Hematopoietic multipotent progenitor cell treated with erythropoietin and hydrocortisone succinate and interleukin-3 and kit ligand, for 4 days (in vitro differentiated cells): ENCODE results near the gene DAPK1.
A peak's percentile ranks its signal among the peaks of the same experiment; 100 is the strongest.

ENCODE experiments used
- DNase-seq: peaks from one replicate; pipeline ENCODE4 v3.0.0-alpha.2; 2015

Gene DAPK1

DNA sequence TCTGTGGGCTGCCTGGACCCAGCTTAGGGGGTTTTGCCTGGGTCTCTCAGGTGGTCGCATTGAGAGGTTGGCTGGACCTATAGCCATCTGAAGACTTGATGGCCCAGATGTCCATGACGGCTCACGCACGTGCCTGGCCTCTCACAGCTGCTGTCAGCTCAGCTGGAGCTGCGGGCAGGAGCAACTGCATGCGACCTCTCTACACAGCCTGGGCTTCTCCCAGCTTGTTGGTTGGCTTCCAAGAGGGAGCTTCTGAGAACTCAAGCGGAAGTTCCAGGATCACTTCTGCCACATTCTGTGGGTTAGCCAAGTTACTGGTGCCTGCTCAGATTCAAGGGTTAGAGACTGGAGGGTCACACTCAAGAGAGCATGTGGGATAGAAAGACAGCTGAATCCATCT lies 99.2 kb downstream of the DAPK1 start:
- DNase-seq = no peak

DNA sequence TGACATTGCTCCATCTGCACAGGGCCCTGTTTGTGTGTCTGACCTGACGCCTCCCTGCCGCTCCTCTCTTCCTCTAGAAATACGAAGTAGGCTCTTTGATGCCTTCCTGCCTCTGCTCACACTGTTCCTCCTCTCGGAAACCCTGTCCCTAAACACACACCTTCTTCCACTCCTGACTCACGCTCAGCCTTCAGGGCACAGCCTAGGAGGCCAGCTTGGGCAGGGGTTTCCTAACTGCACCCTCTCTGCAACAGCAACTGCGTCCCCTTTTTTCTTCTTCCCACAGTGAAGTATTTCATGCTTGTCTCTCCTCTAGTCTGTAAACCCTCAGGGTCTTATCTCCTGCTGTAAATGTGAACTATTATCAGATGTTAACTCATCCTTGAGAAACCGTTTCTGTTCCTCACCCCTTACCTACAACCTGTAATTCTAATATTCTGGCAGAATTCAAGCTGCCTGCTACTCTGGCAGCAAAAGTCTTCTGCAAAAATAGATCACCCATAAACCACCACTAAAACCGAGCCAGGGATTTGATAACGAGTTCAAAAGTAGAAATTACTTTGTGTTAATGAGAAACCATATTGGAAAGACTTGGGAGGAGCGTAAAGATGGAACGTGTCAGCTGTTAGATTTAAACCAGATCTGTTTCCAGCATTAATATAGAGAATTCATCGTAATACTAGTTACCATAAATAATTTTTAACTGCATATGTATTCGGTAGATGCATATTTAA lies 100.2 kb downstream of the DAPK1 start:
- DNase-seq = no peak

DNA sequence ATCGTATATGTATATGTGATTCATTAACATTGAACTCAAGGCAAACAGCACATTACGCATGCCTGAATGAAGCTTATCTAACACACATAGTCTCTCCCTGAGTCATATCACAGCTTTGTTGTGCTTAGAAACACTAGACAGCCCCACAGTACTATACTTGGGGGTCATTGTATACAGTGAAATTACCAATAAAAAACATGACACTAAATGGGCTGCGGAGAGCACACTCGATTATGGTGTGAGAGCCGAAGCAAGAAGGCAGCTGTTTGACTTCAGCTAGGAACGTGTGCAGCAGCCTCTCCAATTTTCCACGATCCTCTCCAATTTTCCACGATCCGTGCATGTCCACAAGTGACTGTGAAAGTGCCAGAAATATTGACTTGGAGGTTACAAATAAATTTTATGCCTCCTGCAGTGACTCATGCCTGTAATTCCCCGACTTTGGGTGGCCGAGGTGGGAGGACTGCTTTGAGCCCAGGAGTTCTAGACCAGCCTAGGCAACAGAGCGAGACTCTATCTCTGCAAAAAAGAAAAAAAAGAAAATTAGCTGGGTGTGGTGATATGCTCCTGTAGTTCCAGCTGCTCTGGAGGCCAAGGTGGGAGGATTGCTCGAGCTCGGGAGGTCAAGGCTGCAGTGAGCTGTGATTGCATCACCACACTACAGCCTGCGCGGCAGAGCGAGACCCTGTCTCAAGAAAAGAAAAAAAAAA lies 102.4 kb downstream of the DAPK1 start:
- DNase-seq = no peak

DNA sequence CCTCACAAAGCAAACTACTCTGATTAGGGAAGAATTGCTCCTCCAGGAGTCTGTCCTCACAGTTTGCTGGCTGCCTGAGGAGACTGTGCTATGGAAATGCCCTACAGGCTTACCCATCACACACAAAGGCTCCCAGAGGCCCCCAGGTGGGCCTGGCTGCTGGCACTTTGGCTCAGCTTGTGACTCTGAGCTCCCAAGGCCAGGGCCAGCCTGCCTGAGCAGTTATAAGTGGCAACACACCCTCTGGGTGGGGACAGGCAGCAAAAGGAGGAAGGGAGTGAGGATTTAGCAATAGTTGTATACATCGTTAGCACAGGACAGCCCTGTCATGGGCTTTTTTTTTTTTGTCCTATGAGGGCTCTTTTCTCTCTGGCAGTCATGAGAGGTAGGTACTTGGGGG lies 103.5 kb downstream of the DAPK1 start:
- DNase-seq = peak; percentile 81

DNA sequence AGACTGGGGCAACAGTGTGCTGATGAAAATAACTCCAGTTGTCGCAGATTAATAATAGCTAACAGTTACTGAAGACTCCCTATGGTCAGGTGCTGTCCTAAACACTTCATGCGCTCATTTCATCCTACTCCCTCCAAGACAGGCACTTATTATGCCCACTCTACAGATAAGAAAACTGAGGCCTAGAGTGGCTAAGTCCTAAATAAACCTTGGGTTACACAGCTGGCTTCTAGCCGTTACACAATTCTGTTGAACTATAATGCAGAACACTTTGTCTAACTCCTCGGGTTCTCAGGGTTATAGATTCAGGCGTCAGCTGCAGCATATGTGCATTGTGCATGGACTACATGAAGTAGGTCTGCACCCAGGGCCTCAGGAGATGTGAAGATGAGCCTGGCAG lies 103.9 kb downstream of the DAPK1 start:
- DNase-seq = no peak

DNA sequence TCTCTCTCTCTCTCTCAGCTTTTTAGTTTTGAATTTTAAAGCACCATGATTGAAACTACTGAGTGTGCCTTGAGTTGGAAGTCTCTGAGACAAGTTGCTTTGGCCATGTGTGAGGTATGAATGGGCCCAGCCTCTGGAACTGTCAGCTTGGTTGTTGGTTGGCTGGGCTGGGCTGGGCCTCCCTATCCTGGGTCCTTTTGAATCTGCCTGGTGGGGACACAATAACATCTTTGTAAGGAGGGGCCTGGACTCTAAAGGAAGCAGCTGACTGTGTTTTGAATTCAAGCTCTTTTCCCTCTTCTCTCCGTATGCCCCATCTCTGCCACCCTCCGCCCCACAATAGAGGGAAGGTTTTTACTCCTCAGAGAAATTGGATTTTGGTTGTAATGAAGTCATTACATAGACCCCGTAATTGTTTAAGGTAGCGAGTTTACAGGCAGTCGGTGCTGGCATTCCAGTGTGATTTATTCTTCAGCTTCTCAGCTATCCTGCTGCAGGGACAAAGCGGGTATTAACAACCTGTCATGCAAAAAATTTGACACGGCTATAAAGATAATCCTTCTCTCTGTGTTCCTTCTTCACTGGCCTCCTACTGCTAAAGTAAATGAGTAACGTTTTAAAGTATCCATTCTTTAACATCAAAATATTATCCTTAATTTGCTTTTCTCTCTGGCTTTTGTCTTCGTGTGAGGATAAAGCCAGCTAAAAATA lies 105.4 kb downstream of the DAPK1 start:
- DNase-seq = no peak

DNA sequence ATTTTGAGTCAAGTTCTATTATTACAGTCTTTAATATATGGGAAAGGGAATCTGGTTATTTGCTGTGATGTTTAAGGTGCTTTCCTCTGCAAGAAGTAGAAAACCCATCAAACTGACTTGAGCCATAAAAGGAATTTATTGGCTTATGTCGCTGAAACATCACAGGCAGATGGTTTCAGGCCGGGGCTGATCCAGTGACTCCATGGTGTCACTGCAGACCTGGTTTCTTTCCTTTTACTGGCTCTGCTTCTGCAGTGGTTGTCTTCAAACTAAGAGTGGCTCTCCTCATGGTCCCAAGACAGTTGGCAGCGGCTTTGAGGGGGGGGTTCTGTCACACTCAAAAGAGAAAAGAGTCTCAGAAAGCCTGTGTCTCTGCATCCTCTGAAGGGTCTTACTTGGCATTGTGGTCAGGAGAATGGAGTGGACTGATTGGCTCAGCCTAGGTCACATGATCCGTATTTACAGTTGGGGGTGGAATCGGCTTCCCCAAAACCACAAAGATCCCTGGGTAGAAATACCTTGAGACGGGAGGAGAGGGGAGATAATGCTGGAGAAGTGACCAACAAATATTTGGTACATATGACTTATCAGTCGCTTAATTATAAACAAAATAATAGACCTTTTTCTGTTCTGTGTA lies 106.3 kb downstream of the DAPK1 start:
- no peak for DNase-seq

DNA sequence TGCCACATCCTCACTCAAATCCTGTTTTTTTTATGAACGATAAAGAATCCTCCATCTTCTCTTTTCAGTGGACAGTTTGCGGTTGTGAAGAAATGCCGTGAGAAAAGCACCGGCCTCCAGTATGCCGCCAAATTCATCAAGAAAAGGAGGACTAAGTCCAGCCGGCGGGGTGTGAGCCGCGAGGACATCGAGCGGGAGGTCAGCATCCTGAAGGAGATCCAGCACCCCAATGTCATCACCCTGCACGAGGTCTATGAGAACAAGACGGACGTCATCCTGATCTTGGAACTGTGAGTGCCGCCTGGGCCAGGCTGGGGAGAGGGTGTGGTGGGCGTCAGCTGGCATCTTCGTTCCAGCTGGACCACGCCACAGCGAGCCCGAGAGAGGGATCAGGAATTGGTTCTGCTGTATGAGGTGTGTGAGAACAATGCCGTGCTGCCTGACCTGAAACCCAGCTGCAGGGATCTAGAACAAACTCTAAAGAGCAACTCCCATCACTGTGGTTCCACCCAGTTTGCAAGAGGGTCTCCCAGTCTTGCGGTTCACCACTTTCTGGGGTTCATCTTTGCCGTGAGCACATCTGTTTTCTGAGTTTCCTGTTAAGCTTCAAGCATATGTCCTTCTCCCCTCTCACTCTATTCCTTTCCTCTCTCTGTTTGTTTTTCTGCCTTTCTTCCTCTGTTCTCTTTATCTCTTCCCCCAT lies 107.4 kb downstream of the DAPK1 start:
- peak; percentile 85 for DNase-seq

DNA sequence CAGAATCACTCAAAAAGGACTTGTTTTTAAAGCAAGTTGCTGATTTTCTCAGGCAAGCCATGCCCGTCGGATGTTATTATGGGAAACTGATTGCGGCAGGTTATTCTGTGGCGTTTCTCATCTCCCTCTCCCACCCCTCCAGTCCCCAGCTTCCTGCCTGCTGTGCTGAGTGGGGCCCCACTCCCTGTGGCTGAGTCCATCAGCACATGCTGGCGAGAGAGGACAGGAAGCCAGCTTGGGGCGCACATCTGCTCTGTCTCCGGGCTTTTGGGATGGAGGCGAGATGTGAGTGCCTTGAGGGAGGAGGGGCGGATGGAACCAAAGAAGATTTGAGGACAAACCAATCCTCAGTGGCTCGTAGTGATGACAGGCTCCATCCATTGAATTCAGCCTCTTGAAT lies 108.0 kb downstream of the DAPK1 start:
- peak; percentile 54 for DNase-seq

DNA sequence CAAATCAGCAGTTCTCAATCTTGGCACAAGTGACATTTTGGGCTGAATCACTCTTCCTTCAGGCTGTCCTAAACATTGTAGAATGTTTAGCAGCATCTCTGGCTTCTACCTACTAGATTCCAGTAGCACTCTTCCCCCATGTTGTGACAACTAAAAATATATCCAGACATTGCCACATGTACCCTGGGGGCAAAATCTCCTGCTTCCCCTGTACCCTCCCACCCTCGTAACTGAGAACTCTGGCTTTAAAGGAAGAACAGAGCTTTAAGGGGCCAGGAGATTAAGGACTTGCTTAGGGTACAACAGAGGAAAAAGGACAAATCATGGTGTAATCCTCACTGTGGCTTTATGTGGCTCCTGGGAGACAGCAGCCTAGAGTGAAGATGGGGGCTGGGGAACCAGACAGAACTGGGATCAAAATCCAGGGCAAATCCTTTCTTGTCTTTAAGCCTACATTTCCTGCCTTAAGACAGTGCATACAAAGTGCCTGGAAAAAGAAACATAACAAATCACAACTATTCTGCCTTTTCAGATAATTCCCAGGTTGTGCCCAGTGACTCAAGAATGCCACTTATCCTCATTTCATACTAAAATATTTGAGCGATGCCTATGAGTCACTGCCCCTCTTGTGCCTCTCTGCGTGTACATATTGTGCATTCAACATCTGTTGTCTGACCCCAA lies 109.3 kb downstream of the DAPK1 start:
- DNase-seq = no peak

DNA sequence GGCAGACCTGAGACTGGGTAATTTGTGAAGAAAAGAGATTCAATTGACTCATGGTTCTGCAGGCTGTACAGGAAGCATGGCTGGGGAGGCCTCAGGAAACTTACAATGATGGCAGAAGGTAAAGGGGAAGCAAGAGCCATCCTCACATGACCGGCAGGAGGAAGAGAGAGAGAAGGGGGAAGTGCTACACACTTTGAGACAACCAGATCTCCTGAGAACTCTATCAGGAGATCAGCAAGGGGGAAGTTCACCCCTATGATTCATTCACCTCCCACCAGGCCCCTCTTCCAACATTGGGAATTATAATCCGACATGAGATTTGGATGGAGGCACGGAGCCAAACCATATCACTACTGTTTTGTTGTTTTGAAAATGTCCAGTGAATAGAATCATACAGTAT lies 110.2 kb downstream of the DAPK1 start:
- peak; percentile 44 for DNase-seq

DNA sequence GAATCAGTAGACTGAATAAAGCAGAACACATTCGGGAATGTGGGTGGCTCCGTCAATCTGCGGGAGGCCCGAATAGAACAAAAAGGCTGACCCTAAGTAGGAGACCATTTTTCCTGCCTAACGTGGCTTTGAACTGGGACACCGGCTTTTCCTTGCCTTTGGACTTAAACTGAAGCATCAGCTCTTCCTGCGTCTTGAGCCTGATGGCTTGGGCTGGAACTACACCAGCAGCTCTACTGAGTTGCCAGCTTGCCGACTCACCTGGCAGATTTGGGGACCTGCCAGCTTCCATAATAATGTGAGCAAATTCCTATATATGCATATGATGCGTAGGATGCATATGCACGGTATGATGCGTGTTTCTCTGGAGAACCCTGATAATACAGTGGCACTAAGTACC lies 111.3 kb downstream of the DAPK1 start:
- DNase-seq = no peak

DNA sequence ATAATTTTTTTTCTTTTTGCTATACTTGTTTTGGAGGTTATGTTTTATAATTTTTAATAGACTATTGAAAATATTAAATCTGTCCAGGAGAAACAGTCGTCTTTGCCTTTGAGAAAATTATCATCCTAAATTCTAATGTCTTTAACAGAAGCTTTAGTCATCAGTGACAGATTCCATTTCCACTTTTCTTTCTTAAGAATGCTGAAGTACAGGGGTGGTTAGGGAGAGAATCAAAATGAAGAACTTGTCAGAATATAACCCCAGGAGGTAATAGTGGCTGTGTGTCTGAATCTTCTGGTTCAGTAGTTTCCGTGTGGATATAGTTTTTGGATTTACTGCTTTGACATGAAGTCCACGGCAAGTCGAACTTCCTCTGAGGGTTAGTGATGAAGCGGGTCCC lies 111.8 kb downstream of the DAPK1 start:
- DNase-seq = no peak

DNA sequence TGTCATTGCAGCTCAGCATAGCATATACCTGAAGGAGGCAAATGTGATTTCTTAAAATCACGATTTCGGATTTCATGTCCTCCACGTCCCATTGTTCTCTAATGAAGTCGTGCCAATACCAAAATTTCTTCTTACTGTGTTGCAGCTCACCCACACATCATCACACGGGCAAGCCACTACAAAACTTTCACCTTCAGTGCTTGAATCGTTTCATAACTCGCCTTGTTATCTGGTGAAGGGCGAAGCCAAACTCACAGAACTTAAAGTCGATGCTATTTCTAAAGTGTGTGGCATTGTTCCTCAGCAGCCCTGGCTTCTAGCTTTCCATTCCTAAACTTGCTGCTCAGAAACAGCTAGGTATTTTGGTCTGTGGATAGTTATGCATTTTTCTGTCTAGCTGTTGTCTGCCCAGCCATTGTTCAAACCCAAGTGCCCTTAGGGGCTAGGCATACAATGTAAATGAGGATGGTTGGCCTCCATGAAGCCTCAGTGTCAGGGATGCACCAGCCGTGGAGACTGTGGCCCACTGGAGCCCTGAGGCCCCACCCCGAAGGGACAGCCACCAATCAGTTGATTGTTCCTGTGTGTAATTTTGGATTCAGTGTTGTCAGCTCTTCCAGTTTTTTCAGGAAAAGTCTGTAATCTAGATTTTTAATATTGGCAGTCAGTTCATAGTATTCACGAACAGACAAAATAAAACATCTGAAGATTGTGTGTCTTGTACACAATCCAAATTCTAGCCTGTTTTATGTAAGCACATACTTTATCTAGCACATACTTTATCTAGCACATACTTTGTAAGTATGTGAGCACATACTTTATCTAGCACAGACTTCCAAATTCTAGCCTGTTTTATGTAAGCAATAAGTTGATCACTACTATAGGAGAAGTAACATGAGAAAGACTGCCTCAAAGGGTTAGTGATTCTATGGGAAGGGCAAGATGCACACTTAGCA lies 112.8 kb downstream of the DAPK1 start:
- DNase-seq = no peak

DNA sequence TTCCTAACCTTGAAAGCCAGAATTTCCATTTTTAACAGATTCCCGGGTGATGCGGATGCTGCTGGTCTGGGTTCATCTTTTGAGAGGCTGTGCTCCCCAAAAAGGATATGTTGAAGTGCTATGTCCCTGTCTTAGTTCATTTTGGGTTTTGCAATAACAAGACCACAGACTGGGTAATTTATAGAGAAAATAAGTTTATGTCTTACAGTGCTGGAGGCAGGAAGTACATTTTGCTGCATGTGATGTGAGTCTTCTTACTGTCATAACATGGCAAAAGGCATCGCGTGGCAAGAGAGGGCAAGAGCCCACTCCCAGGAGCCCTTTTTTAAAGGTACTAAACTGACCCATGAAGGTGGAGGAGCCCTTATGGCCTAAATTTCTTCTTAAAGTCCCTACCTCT lies 114.1 kb downstream of the DAPK1 start:
- DNase-seq = peak; percentile 37

DNA sequence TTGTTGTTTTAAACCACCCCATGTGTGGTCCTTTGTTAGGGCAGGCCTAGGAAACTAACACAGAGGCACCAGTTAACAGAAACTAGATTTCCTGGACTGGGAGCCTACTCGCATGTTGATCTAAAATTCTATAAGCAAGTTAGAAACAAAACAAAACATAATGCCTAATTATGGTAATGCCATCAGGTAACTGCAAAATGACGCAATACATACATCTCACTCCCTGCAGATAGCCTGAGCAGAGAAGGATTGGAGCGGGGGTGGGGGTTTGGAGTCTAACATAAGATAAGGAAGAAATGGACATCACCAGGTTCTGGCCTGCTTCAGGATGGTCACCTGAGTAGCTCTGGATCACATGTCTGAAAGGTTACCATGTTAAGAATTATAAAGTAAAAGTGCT lies 114.9 kb downstream of the DAPK1 start:
- DNase-seq = no peak

DNA sequence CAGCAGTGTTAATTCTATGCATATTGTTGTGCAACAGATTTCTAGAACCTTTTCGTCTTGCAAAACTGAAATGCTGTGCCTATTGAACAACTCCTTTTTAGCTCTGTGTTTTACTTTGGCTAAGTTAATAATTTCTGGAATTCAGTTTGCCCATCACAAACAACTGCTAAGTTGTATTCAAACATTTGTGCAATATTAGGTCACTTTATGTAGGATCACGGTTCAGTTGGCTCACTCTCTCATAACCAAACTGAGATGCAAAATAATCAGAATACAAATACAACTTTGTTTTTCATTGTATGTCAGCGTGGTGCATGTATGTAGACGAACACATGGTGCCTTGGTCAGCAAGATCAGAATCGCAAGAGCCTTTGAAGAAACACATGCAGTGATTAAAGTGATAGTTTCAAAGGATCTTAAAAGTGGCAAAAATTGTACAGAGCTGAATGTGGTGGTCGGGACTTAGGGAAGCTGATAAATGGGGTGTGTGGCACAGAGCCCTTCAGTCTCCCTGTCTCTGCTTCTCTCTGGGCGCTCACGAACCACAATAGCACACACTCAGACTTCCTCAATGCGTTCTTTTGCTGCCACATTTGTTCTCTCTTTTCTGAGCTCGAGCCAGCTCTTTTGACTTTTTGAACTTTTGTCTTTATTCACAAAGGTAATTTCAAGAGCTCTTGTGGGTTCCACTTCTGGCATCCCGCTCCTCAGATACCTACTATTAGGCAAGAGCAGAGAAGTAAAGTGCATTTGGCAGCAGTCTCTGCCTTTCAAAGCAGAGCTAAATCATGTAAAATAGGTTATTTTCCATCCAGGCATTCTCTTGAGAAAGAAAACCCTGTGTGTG lies 115.8 kb downstream of the DAPK1 start:
- DNase-seq = peak; percentile 62

DNA sequence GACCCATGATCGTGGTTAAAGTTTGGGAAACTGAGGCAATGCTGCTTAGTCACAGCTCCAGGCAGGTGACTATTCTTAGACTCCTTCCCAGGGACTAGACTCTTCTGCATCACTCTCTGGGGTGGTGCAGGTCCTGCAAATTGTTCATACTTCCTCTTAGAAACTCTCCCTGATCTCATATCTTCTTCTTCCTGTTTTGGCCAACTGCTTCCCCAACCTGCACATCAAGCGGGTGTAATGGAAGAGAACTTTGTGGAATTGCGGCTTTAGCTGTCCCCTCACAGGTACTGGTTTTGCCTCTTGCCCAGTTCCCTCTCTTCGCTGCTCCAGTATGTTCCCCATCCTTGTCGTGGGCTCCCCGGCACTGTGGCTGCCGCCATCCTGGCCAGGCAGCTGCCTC lies 116.7 kb downstream of the DAPK1 start:
- DNase-seq = peak; percentile 68

DNA sequence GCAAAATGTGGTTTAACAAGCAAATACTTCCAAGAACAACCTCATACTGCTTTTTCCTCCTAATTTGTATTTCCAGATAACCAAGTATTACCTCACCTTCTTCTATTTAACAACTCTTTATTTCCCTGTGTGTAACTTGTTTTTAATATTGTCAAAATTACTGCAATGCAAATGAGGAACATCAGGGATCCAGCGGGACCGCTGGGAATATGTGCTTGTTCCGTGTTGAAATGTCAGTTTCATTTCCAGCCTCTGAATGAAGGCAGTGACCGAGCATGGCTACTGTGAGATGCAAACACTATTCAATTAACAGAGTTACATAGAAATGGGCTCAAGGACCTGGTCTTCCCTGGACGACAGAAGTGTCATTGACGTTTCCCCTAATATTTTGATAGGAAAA lies 117.5 kb downstream of the DAPK1 start:
- no peak for DNase-seq

DNA sequence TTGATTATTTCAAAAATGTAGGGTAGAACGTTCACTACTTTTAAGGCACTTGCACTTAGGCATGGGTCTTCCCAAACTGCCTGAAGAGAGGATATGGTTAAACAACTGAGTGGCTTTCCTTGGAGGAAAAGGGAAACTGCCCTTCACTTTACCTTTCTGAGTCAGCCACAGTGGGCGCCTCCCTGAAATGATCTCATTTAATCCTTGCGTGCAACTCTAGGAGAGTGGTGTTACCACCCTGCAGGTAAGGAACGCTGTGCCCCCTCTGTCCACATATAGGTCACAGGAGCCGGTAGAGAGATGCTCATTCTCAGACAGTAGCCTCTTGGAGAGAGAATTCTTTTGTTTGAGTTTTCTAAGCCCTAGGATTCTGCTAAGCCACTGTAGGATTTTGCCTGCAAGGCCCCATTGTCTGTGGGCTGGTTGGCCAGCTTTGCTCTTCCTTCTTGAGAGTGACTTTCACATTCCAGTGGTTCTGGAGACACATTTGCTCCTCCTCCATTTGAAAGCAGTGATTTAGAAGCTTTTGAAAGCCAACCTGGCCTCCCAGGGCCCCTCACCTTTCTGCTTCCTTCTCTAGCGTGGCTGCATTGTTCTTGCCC lies 118.0 kb downstream of the DAPK1 start:
- no peak for DNase-seq
